SU-DHL-6 (cell line): ENCODE data around the gene YWHAG.

ENCODE experiments used
- H2AFZ ChIP-seq: fragments of 200-600 bp; sonication (generic); 2 replicates; pipeline ENCODE4 v1.6.1; 2014; ENCODE audit warnings: low read depth, mild to moderate bottlenecking, moderate library complexity, mixed read lengths, antibody characterized with exemption, low read length; ENCODE audit not compliant: severe bottlenecking
- H3F3A ChIP-seq: fragments of 200-600 bp; shearing (Covaris generic); 2 replicates; pipeline ENCODE4 v1.6.0; 2016; ENCODE audit warnings: antibody characterized with exemption, mild to moderate bottlenecking; ENCODE audit not compliant: insufficient read depth
- H3K27ac ChIP-seq: fragments of 200-600 bp; sonication (generic); 2 replicates; pipeline ENCODE4 v1.5.1; 2016; ENCODE audit warnings: low read depth, mild to moderate bottlenecking, low read length, moderate library complexity, mixed read lengths
- H3K27me3 ChIP-seq: fragments of 200-600 bp; sonication (generic), shearing (Covaris generic); 2 replicates; pipeline ENCODE4 v1.6.0; 2014; ENCODE audit warnings: mild to moderate bottlenecking, low read length
- H3K36me3 ChIP-seq: fragments of 200-600 bp; sonication (generic); 2 replicates; pipeline ENCODE4 v1.6.1; 2014; ENCODE audit warnings: mild to moderate bottlenecking, low read length, mixed read lengths
- H3K4me2 ChIP-seq: fragments of 300-600, 200-600 bp; shearing (Covaris generic), sonication (generic); 2 replicates; pipeline ENCODE4 v1.6.0; 2014; ENCODE audit warnings: low read length, low read depth, mild to moderate bottlenecking; ENCODE audit not compliant: poor library complexity, severe bottlenecking
- H3K4me3 ChIP-seq: fragments of 200-600 bp; sonication (generic); 2 replicates; pipeline ENCODE4 v1.5.1; 2014; ENCODE audit warnings: antibody characterized with exemption, low read length, mild to moderate bottlenecking, mixed read lengths; ENCODE audit not compliant: insufficient read depth, poor library complexity, severe bottlenecking
- H3K79me2 ChIP-seq: fragments of 200-600 bp; sonication (generic); 2 replicates; pipeline ENCODE4 v1.6.1; 2014; ENCODE audit warnings: mild to moderate bottlenecking, low read length, moderate library complexity; ENCODE audit not compliant: insufficient read depth
- H3K9ac ChIP-seq: fragments of 200-600 bp; sonication (generic); 2 replicates; pipeline ENCODE4 v1.7.0; 2014; ENCODE audit warnings: mild to moderate bottlenecking, low read length
- H3K9me2 ChIP-seq: fragments of 200-600 bp; sonication (generic); replicated peaks from 2 replicates; pipeline ENCODE4 v1.6.1; 2014; ENCODE audit warnings: low read length; ENCODE audit not compliant: insufficient read depth
- H3K9me3 ChIP-seq: fragments of 200-600 bp; sonication (generic); 2 replicates; pipeline ENCODE4 v1.6.1; 2014; ENCODE audit warnings: low read length, mixed read lengths; ENCODE audit not compliant: insufficient read depth
- H4K20me1 ChIP-seq: fragments of 200-600 bp; sonication (generic); 2 replicates; pipeline ENCODE4 v1.6.1; 2014; ENCODE audit warnings: low read depth, mild to moderate bottlenecking, antibody characterized with exemption, low read length, moderate library complexity, mixed read lengths
- EZH2phosphoT487 ChIP-seq: fragments of 200-600 bp; sonication (generic), shearing (Covaris generic); conservative IDR thresholded peaks from 2 replicates; pipeline ENCODE4 v1.6.1; 2018; ENCODE audit warnings: mild to moderate bottlenecking, antibody characterized with exemption, low read length, moderate library complexity, mixed read lengths
- TF ChIP-seq, protein P1 (sequence below): fragments of 200-600 bp; sonication (generic); IDR thresholded peaks from one replicate; pipeline ENCODE4 v1.5.1; 2017; ENCODE audit warnings: antibody characterized with exemption, mild to moderate bottlenecking, low read length, moderate library complexity; ENCODE audit not compliant: insufficient read depth, poor library complexity, severe bottlenecking

Gene YWHAG

DNA sequence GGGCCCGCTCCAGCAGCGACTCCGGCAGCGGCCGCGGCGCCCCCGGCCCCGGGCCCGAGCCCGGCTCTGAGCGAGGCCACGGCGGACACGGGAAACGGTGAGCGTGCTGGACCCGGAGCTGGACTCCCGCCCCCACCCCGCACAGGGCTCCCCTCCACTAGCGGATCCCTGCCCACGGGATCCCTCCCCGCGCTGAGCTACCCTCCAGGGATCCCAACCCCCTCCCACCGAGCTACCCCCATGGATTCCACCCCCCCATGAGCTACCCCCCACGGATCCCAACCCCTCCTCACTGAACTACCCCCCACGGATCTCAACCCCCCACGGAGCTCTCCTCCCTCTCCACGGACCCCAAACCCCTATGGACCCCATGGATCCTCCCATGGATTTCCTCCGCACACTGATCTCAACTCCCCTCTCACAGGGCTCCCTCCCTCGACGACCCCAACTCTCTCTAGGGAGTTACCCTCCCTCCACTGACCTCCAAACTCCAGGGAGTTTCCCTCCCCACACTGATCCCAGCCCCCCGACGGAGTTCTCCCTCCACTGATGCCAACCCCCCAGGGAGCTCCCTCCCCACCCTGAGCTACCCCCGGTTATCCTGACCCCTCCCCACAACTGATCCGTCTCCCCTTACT, 77.0 kb downstream of the YWHAG start:
- no peaks in the 10 kb centered on the region for H3K9me2 ChIP-seq
- H3K9ac ChIP-seq, result no peak overlapping the region
- H3K4me2 ChIP-seq, result no peak overlapping the region
- H2AFZ ChIP-seq, result no peak overlapping the region
- no peaks in the 10 kb centered on the region for H3K79me2 ChIP-seq
- TF ChIP-seq EZH2phosphoT487, result no peak
- TF ChIP-seq, protein P1, sequence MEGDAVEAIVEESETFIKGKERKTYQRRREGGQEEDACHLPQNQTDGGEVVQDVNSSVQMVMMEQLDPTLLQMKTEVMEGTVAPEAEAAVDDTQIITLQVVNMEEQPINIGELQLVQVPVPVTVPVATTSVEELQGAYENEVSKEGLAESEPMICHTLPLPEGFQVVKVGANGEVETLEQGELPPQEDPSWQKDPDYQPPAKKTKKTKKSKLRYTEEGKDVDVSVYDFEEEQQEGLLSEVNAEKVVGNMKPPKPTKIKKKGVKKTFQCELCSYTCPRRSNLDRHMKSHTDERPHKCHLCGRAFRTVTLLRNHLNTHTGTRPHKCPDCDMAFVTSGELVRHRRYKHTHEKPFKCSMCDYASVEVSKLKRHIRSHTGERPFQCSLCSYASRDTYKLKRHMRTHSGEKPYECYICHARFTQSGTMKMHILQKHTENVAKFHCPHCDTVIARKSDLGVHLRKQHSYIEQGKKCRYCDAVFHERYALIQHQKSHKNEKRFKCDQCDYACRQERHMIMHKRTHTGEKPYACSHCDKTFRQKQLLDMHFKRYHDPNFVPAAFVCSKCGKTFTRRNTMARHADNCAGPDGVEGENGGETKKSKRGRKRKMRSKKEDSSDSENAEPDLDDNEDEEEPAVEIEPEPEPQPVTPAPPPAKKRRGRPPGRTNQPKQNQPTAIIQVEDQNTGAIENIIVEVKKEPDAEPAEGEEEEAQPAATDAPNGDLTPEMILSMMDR, result no peak
- H4K20me1 ChIP-seq, result no peaks in the 10 kb centered on the region
- no peaks in the 10 kb centered on the region for H3F3A ChIP-seq
- no peaks in the 10 kb centered on the region for H3K9me3 ChIP-seq
- H3K4me3 ChIP-seq, result no peak overlapping the region
- H3K36me3 ChIP-seq, result no peaks in the 10 kb centered on the region
- no peaks in the 10 kb centered on the region for H3K27me3 ChIP-seq
- H3K27ac ChIP-seq, result no peak overlapping the region

DNA sequence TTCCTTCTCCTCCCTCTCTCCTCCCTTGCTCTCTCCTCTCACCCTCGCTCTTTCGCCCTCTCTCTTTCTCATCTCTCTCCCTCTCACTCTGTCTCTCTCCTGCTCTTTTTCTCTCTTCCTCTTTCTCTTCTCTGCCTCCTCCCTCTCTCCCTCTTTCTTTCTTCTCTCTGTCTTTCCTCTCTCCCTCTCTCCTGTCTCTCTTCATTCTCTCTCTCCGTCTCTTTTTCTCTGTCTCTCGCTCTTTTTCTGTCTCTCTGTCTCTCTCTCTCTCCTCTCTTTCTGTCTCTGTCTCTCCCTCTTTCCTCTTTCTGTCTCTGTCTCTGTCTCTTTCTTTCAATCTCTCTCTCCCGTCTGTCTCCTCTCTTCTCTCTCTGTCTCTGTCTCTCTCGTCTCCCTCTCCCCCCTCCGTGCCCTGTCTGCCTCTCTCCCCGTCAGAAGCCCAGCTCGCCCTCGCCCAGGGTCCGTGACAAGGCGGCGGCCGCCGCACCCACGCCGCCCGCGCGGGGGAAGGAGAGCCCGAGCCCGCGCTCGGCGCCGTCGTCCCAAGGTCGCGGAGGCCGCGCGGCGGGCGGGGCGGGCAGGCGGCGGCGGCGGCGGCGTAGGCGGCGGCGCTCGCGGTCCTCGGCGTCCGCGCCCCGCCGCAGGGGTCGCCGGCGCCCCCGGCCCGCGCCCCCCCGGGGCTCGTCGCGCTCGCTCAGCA, 77.6 kb downstream of the YWHAG start:
- no peaks in the 10 kb centered on the region for H3K36me3 ChIP-seq
- H3K9ac ChIP-seq, result no peak overlapping the region
- no peak overlapping the region for H3K4me2 ChIP-seq
- H3F3A ChIP-seq, result no peaks in the 10 kb centered on the region
- TF ChIP-seq, protein P1, result no peak
- TF ChIP-seq EZH2phosphoT487, result no peak
- H3K9me2 ChIP-seq, result no peaks in the 10 kb centered on the region
- H3K27ac ChIP-seq, result no peak overlapping the region
- H3K79me2 ChIP-seq, result no peaks in the 10 kb centered on the region
- no peak overlapping the region for H3K4me3 ChIP-seq
- H4K20me1 ChIP-seq, result no peaks in the 10 kb centered on the region
- H3K27me3 ChIP-seq, result no peaks in the 10 kb centered on the region
- H2AFZ ChIP-seq, result peak overlapping the region; percentile 73
- no peaks in the 10 kb centered on the region for H3K9me3 ChIP-seq

DNA sequence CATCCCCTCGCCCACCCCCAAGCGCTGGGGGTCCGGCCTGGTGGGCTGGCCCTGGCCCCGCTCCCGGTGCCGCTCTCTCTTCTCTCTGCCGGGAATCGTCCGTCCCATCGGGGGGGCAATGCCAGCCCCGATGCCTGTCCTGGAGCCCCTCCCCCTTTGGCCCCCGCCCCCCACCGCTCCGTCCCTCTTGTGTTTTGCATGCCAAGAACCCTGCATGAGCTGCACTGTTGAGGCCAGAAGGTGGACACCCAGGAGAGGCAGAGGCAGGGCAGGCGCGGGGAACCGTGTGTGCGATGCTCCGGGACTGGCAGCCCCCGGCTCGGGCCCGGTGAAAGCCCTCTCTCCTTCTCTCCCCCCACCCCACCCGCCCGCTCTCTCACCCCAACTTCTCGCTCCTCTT, 78.4 kb downstream of the YWHAG start:
- Histone ChIP-seq H2AFZ (no peak overlapping the region), H3K4me3 (no peak overlapping the region), H3K9ac (no peak overlapping the region), H3F3A (no peaks in the 10 kb centered on the region), H3K79me2 (no peaks in the 10 kb centered on the region), H4K20me1 (no peaks in the 10 kb centered on the region), H3K9me2 (no peaks in the 10 kb centered on the region), H3K4me2 (no peak overlapping the region), H3K27me3 (no peaks in the 10 kb centered on the region), H3K27ac (no peak overlapping the region), H3K9me3 (no peaks in the 10 kb centered on the region), H3K36me3 (no peaks in the 10 kb centered on the region)
- TF ChIP-seq, protein P1, result no peak
- no peak for TF ChIP-seq EZH2phosphoT487
